GM13977 (cell line): ENCODE data around the gene NKAIN2.

Experiments used
- DNase-seq: peaks from one replicate; pipeline ENCODE4 v3.0.0; 2012; ENCODE audit warnings: low spot score
- in situ Hi-C: fragments of 300-500 bp; cut with MboI; formaldehyde crosslinking; loops from one replicate; pipeline ENCODE4 v1.12.0; 2022; ENCODE audit warnings: low sequenced_read_pairs, low pct_unique_long_range_greater_than_20kb, mixed read lengths, inconsistent platforms; ENCODE audit not compliant: unreplicated experiment
- TF ChIP-seq, protein P1 (sequence below): IDR thresholded peaks from 2 replicates; pipeline ENCODE4 v1.5.1; 2012; ENCODE audit warnings: mild to moderate bottlenecking, control low read depth; ENCODE audit not compliant: insufficient read depth; ENCODE audit errors: extremely low read depth, missing control alignments

The NKAIN2 gene

DNA sequence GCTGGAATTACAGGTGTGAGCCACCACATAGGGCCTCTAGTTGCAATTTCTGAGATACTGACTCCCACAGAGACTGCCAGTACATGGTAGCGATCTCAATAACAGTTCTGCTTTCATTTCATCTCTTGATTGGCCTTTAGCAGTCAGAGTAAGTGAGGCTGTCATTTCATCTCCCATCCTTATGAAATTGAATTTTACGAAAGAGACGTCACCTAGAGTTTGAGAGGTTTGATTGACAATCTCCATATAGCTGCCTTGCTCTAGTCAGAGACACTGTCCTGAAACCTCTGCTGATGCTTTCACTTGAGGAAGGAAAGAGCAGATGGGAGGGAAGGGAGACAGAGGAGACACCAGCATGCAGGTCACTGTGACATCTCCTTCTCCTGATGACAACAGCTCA is 466.1 kb downstream of the NKAIN2 start:
- in situ Hi-C loops: no loop called here
- TF ChIP-seq, protein P1, sequence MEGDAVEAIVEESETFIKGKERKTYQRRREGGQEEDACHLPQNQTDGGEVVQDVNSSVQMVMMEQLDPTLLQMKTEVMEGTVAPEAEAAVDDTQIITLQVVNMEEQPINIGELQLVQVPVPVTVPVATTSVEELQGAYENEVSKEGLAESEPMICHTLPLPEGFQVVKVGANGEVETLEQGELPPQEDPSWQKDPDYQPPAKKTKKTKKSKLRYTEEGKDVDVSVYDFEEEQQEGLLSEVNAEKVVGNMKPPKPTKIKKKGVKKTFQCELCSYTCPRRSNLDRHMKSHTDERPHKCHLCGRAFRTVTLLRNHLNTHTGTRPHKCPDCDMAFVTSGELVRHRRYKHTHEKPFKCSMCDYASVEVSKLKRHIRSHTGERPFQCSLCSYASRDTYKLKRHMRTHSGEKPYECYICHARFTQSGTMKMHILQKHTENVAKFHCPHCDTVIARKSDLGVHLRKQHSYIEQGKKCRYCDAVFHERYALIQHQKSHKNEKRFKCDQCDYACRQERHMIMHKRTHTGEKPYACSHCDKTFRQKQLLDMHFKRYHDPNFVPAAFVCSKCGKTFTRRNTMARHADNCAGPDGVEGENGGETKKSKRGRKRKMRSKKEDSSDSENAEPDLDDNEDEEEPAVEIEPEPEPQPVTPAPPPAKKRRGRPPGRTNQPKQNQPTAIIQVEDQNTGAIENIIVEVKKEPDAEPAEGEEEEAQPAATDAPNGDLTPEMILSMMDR: no peak
- DNase-seq: no peak

DNA sequence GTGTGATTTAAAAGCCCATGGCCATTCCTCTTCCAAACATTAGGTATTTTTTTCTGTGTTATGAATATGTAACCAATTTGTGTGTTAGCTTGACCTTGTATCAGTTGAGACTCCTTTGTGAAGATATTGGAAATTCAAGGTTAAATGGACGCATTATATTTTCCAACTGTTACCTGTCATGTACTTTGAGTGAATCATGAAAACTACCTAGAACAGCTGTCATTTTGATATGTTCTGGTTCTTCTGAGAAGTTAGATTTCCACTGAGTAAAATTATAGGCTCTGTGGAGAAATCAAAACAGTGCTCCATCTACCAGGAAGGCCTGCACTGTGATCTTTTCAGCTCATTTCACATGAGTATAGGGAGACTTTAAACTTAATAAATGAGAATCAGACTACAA is 470.0 kb downstream of the NKAIN2 start:
- no peak for DNase-seq

DNA sequence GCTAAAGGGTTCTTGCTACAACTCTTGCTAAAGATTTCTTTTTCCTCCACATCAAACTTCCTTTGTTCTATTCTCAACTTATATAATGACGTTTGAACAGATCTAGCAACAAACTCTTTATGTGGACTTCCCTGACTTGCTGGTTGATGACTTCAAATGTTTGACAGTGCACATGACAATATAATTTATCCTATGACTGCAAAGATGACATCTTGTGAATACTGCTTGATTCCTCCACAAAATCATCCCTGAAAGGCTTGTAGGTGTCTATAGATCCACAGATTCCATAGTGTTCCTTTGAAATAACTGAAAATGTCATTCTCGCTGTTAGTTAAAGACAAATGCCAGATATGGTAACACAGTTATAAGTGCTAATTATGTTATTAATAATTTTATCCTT is 478.9 kb downstream of the NKAIN2 start:
- in situ Hi-C loops: no loop called here
- TF ChIP-seq, protein P1: no peak
- DNase-seq: no peak

More for the DNA sequence above, 470.0 kb downstream of the NKAIN2 start:
- in situ Hi-C loops: no loop called here
- TF ChIP-seq, protein P1: no peak

DNA sequence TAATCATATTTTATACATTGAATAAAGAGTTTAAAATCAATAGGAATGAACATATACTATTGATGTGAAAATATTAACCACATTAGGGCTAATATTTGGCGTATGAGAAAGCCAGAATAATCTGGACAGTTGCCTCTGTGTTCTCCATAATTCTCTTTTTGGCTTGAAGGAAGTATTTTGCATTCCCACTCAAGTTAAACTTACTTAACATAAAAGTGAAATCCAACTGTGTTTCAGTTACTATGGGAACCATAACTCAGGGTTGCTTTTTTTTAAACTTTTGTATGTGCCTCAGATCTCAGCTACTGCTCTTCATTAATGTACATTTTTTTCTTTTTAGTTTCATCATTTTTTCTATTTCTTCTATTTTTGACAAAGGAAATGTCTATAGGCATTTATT is 479.8 kb downstream of the NKAIN2 start:
- TF ChIP-seq, protein P1: no peak
- no peak for DNase-seq
- in situ Hi-C loops: no loop called here

DNA sequence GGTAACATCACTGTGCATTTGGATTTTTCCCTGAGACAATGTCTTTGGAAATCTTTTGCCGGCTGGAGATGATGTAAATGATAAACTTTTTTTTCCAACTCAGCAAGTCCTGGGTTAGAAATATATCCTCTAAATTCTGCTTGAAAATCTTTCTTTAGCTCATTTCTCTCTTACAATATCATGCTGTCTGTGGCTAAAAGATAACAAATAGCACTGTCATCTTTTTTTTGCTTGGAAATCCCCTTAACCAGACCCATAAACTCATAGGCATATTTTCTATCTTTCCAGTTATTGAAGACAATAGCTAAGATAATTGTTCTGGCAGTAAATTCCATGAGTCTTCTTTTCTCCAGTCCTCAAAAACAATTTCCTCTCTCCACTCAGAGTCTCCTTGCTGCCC is 481.5 kb downstream of the NKAIN2 start:
- TF ChIP-seq, protein P1: no peak
- DNase-seq: no peak
- in situ Hi-C loops: no loop called here

DNA sequence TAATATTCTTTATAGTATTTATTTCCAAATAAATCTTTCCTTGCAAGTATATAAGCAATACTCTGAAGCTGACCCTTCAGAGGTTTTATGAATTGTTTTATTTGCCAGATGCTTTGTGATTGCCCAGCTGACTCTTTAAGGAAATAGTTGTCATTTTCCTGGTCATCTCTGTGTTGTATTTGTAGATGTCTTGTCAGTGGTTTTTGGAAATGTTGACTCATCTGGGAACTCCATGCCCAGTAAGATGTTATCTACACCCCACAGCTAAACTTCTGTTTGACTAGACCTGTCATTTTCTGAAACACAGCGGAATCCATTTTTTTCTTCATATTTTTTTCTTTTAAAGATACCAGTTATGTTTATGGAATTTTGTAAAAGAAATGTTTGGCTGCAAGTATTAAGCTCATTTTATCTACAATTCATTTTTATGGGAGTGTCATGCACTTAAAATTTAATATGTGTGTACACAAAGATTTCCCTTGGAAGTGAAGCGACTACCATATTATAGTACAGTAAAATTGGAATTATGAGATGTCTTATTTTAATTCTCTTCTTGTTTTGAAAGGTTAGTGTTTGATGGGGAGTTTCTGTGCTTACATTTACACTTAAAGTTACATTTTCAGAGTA is 491.0 kb downstream of the NKAIN2 start:
- TF ChIP-seq, protein P1: no peak
- in situ Hi-C loops: no loop called here
- DNase-seq: no peak
